Retinal pigment epithelial cell (primary cell): ENCODE results near the gene SRGAP2B.
"Not testable (repeated sequence)": the region's sequence is repeated elsewhere in the genome, so short reads cannot be mapped to it uniquely, and the experiment has no call there.

Experiments
- DNase-seq: peaks from one replicate; pipeline ENCODE4 v3.0.0-alpha.2; 2010; ENCODE audit warnings: low read depth
- H3K4me3 ChIP-seq: 2 replicates; pipeline ENCODE4 v1.5.1; 2011; ENCODE audit warnings: mild to moderate bottlenecking, low read length, control low read depth, moderate library complexity

The SRGAP2B gene

GRCh38 chr1:144964765-144965164, 130.4 kb downstream of the SRGAP2B start:
- not testable (repeated sequence) for DNase-seq, H3K4me3 ChIP-seq

GRCh38 chr1:144964186-144964585, 130.9 kb downstream of the SRGAP2B start:
- not testable (repeated sequence) for H3K4me3 ChIP-seq, DNase-seq

- DNase-seq, H3K4me3 ChIP-seq: not testable (repeated sequence)
Observed at GRCh38 chr1:144963571-144963970, 131.6 kb downstream of the SRGAP2B start.

GRCh38 chr1:144961604-144962583, 133.2 kb downstream of the SRGAP2B start:
- not testable (repeated sequence) for H3K4me3 ChIP-seq, DNase-seq

- not testable (repeated sequence) for H3K4me3 ChIP-seq, DNase-seq
Observed at GRCh38 chr1:144960929-144961488, 134.1 kb downstream of the SRGAP2B start.

GRCh38 chr1:144948390-144948789, 146.7 kb downstream of the SRGAP2B start:
- DNase-seq, H3K4me3 ChIP-seq: not testable (repeated sequence)

- DNase-seq, H3K4me3 ChIP-seq: not testable (repeated sequence)
Observed at GRCh38 chr1:144947495-144947894, 147.6 kb downstream of the SRGAP2B start.

GRCh38 chr1:144946525-144947480, 148.3 kb downstream of the SRGAP2B start:
- H3K4me3 ChIP-seq, DNase-seq: not testable (repeated sequence)

- DNase-seq, H3K4me3 ChIP-seq: not testable (repeated sequence)
Observed at GRCh38 chr1:144941710-144942109, 153.4 kb downstream of the SRGAP2B start.

- DNase-seq, H3K4me3 ChIP-seq: not testable (repeated sequence)
Observed at GRCh38 chr1:144940054-144940453, 155.1 kb downstream of the SRGAP2B start.

- DNase-seq, H3K4me3 ChIP-seq: not testable (repeated sequence)
Observed at GRCh38 chr1:144938627-144939026, 156.5 kb downstream of the SRGAP2B start.

GRCh38 chr1:144936186-144936732, 158.9 kb downstream of the SRGAP2B start:
- not testable (repeated sequence) for H3K4me3 ChIP-seq, DNase-seq

GRCh38 chr1:144935310-144935709, 159.8 kb downstream of the SRGAP2B start:
- not testable (repeated sequence) for H3K4me3 ChIP-seq, DNase-seq

GRCh38 chr1:144933014-144933413, 162.1 kb downstream of the SRGAP2B start:
- not testable (repeated sequence) for DNase-seq, H3K4me3 ChIP-seq

GRCh38 chr1:144932153-144932552, 163.0 kb downstream of the SRGAP2B start:
- H3K4me3 ChIP-seq, DNase-seq: not testable (repeated sequence)

GRCh38 chr1:144931553-144931952, 163.6 kb downstream of the SRGAP2B start:
- H3K4me3 ChIP-seq, DNase-seq: not testable (repeated sequence)

GRCh38 chr1:144930085-144930777, 164.9 kb downstream of the SRGAP2B start:
- not testable (repeated sequence) for H3K4me3 ChIP-seq, DNase-seq

- H3K4me3 ChIP-seq, DNase-seq: not testable (repeated sequence)
Observed at GRCh38 chr1:144927292-144927691, 167.8 kb downstream of the SRGAP2B start.

GRCh38 chr1:144923640-144924039, 171.5 kb downstream of the SRGAP2B start:
- not testable (repeated sequence) for DNase-seq, H3K4me3 ChIP-seq
